Measurements from ENCODE around the gene ARHGEF19. TPM values are rescaled to one million over a fixed set of nuclear protein-coding genes. Genes with fewer than 3 reads are reported as not detected.
A peak's percentile ranks its signal among the peaks of the same experiment; 100 is the strongest.

The ARHGEF19 gene
- total and polyA plus RNA-seq, 9 of the 15 experiments (the other 6 are each of a cell fraction or from before 2014, with no cell fraction given), result 0.73 to 21.0 (median 5.2) TPM

DNA sequence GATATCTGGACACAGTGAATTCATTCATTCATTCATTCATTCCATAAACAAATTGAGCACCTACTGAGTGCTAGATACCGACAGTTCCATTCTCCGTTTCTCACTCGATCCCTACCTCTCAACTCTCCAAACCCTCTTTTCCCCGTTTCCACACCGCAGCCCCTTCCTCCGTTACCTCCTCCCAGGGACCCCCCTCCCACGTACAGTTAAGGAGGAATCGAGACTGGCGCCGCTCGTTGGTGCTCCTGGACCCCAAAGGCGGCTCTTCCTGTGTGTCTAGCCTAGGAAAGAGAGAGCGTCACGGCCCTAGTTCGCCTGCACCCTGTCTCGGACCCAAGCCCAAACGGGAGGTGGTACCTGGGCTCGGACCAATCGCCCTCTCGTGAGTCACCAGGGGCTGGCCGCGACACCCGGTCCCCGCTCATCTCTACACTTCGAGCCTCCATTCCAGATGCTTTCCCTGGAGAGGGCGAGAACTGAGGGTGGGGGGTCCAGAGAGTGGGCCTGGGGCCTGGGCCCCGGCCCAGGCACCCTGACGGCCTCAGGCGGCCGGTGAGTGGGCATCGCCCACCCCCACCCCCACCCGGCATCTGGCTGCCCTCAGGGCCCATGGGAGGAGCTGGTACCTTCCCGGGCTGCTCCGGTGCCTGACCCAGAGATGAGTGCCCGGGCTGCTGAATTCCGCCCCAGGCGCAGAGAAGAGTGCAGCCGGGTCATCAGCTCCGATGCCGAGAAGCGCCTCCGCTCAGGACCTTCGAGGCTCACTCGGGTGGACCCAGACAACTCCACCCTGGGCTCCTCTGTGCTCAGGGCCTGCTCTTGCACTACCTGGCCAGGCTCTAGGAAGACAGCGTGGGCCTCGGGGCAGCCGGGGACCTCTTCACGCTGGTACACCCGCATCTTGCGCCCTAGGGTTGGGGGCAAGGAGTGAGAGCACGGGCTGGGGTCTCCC is 4.9 kb downstream of the ARHGEF19 start (continued):
- no peak for TF ChIP-seq ZNF184 (CRISPR knock-in tag; IDR thresholded peaks at IDR 0.05)
- TF ChIP-seq, protein P1, sequence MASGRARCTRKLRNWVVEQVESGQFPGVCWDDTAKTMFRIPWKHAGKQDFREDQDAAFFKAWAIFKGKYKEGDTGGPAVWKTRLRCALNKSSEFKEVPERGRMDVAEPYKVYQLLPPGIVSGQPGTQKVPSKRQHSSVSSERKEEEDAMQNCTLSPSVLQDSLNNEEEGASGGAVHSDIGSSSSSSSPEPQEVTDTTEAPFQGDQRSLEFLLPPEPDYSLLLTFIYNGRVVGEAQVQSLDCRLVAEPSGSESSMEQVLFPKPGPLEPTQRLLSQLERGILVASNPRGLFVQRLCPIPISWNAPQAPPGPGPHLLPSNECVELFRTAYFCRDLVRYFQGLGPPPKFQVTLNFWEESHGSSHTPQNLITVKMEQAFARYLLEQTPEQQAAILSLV (tag; IDR thresholded peaks at IDR 0.05), result no peak
- TF ChIP-seq DDX20 (tag; IDR thresholded peaks at IDR 0.05; ENCODE audit: low read depth), result no peak
- TF ChIP-seq PTBP1 (IDR thresholded peaks at IDR 0.05; ENCODE audit: low read depth, low read length), result no peak
- TF ChIP-seq, protein P2, sequence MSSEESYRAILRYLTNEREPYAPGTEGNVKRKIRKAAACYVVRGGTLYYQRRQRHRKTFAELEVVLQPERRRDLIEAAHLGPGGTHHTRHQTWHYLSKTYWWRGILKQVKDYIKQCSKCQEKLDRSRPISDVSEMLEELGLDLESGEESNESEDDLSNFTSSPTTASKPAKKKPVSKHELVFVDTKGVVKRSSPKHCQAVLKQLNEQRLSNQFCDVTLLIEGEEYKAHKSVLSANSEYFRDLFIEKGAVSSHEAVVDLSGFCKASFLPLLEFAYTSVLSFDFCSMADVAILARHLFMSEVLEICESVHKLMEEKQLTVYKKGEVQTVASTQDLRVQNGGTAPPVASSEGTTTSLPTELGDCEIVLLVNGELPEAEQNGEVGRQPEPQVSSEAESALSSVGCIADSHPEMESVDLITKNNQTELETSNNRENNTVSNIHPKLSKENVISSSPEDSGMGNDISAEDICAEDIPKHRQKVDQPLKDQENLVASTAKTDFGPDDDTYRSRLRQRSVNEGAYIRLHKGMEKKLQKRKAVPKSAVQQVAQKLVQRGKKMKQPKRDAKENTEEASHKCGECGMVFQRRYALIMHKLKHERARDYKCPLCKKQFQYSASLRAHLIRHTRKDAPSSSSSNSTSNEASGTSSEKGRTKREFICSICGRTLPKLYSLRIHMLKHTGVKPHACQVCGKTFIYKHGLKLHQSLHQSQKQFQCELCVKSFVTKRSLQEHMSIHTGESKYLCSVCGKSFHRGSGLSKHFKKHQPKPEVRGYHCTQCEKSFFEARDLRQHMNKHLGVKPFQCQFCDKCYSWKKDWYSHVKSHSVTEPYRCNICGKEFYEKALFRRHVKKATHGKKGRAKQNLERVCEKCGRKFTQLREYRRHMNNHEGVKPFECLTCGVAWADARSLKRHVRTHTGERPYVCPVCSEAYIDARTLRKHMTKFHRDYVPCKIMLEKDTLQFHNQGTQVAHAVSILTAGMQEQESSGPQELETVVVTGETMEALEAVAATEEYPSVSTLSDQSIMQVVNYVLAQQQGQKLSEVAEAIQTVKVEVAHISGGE (CRISPR knock-in tag; IDR thresholded peaks at IDR 0.05), result no peak
- TF ChIP-seq ZNF212 (CRISPR knock-in tag; IDR thresholded peaks at IDR 0.05), result no peak
- 0 out of 2 replicates have a peak, but pooled peaks have one; percentile 2 for TF ChIP-seq ERF (CRISPR knock-in tag; IDR thresholded peaks at IDR 0.05)
- TF ChIP-seq IRF2 (CRISPR knock-in tag; IDR thresholded peaks at IDR 0.05), result no peak
- TF ChIP-seq, protein P3, sequence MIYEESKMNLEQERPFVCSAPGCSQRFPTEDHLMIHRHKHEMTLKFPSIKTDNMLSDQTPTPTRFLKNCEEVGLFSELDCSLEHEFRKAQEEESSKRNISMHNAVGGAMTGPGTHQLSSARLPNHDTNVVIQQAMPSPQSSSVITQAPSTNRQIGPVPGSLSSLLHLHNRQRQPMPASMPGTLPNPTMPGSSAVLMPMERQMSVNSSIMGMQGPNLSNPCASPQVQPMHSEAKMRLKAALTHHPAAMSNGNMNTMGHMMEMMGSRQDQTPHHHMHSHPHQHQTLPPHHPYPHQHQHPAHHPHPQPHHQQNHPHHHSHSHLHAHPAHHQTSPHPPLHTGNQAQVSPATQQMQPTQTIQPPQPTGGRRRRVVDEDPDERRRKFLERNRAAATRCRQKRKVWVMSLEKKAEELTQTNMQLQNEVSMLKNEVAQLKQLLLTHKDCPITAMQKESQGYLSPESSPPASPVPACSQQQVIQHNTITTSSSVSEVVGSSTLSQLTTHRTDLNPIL (CRISPR knock-in tag; IDR thresholded peaks at IDR 0.05), result no peak
- TF ChIP-seq RBM15 (IDR thresholded peaks at IDR 0.05; ENCODE audit: insufficient read depth, low read length), result no peak
- no peak for TF ChIP-seq MAFK (IDR thresholded peaks at IDR 0.05; ENCODE audit: low read length)
- TF ChIP-seq, protein P4, sequence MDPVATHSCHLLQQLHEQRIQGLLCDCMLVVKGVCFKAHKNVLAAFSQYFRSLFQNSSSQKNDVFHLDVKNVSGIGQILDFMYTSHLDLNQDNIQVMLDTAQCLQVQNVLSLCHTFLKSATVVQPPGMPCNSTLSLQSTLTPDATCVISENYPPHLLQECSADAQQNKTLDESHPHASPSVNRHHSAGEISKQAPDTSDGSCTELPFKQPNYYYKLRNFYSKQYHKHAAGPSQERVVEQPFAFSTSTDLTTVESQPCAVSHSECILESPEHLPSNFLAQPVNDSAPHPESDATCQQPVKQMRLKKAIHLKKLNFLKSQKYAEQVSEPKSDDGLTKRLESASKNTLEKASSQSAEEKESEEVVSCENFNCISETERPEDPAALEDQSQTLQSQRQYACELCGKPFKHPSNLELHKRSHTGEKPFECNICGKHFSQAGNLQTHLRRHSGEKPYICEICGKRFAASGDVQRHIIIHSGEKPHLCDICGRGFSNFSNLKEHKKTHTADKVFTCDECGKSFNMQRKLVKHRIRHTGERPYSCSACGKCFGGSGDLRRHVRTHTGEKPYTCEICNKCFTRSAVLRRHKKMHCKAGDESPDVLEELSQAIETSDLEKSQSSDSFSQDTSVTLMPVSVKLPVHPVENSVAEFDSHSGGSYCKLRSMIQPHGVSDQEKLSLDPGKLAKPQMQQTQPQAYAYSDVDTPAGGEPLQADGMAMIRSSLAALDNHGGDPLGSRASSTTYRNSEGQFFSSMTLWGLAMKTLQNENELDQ (CRISPR knock-in tag; IDR thresholded peaks at IDR 0.05; ENCODE audit: borderline replicate concordance), result no peak
- no peak for TF ChIP-seq U2AF2 (optimal IDR thresholded peaks at IDR 0.05; ENCODE audit: low read depth, low read length)
- TF ChIP-seq MTA2 (IDR thresholded peaks at IDR 0.05; ENCODE audit: low read depth), result no peak
- no peak for TF ChIP-seq CREM (IDR thresholded peaks at IDR 0.05; ENCODE audit: low read depth)
- TF ChIP-seq ZNF707 (CRISPR knock-in tag; conservative IDR thresholded peaks at IDR 0.05), result no peak
- no peak for TF ChIP-seq PML (IDR thresholded peaks at IDR 0.05; ENCODE audit: low read length)

Data from K562 (cell line).